Stomach (tissue), 9 donors: ENCODE results near the gene KRTAP5-3. TPM values are rescaled to one million over a fixed set of nuclear protein-coding genes. Genes with fewer than 3 reads are reported as not detected.
A peak's percentile ranks its signal among the peaks of the same experiment; 100 is the strongest.

Source experiments
- DNase-seq, 2 donors: peaks; one replicate each; pipeline versions ENCODE4 v3.0.0 to v3.0.0-alpha.2; 2013 to 2019
- H3K27ac ChIP-seq, 5 donors: fragments of 200-600 bp in 4 of 5; sonication (generic) in 4 of 5; one replicate each; pipeline ENCODE4 v1.5.1; 2013 to 2019; ENCODE audit warnings: mild to moderate bottlenecking in 1 of 5, moderate library complexity in 1 of 5
- H3K27me3 ChIP-seq, 3 donors: fragments of 200-600 bp; sonication (generic); one replicate each; pipeline ENCODE4 v1.5.1; 2017 to 2019; ENCODE audit warnings: mixed run types in 1 of 3
- H3K36me3 ChIP-seq, 4 donors: fragments of 200-600 bp; sonication (generic); 1 replicate in 3 of 4; 2 replicates in 1 of 4; pipeline ENCODE4 v1.5.1; 2016 to 2019
- H3K4me1 ChIP-seq, 4 donors: fragments of 200-600 bp; sonication (generic); one replicate each; pipeline ENCODE4 v1.5.1; 2016 to 2019
- H3K4me3 ChIP-seq, 4 donors: fragments of 200-600 bp; sonication (generic) in 3 of 4; one replicate each; pipeline ENCODE4 v1.5.1; 2016 to 2019; ENCODE audit warnings: mild to moderate bottlenecking in 1 of 4
- H3K9me3 ChIP-seq, 4 donors: fragments of 200-600 bp; sonication (generic); one replicate each; pipeline ENCODE4 v1.5.1; 2016 to 2019
- CTCF ChIP-seq, 7 experiments: fragments of 450-650 bp in 4 of 7; fragments of 200-600 bp in 3 of 7; sonication (generic) in 3 of 7; IDR thresholded peaks; one replicate each; pipeline ENCODE4 v1.5.1; 2016 to 2019; ENCODE audit warnings: antibody characterized with exemption in 7 of 7, control low read depth in 2 of 7, mild to moderate bottlenecking in 1 of 7
- EP300 ChIP-seq: sonication (generic); formaldehyde crosslinking; IDR thresholded peaks from one replicate; pipeline ENCODE4 v1.6.1; 2017; ENCODE audit warnings: antibody characterized with exemption
- POLR2A ChIP-seq, 4 donors: fragments of 450-650 bp; IDR thresholded peaks; one replicate each; pipeline ENCODE4 v1.6.1; 2016; ENCODE audit warnings: antibody characterized with exemption in 4 of 4, control low read depth in 2 of 4, mild to moderate bottlenecking in 1 of 4, moderate library complexity in 1 of 4
- POLR2AphosphoS5 ChIP-seq, 3 donors: sonication (generic); formaldehyde crosslinking; IDR thresholded peaks; one replicate each; pipeline ENCODE4 v1.6.1; 2016; ENCODE audit warnings: antibody characterized with exemption in 3 of 3
- WGBS, 5 donors: extraction: QIAGEN DNeasy Blood & Tissue Kit in 3 of 5; methylation state at CpG; one replicate each; pipeline versions ENCODE4 v1.1.5 to v1.1.7; 2013 to 2018; 5-methylcytosine and 5-hydroxymethylcytosine counted together
- intact Hi-C: fragments of 100-400 bp; cut with DNase I; formaldehyde crosslinking; loops from one replicate; pipeline ENCODE4 v1.15.1; 2023; ENCODE audit warnings: low total_unique reads
- polyA plus RNA-seq, 3 donors: library from polyadenylated mRNA; stranded (reverse); fragments of 200-250 nt; gene quantifications; one replicate each; pipeline ENCODE4 v1.2.3, GENCODE V29; 2013
- total RNA-seq, 5 donors: library from RNA; depleted of rRNA; stranded (reverse); fragments of >200 nt; gene quantifications; one replicate each; pipeline versions ENCODE4 v1.1.0 to v1.2.3, GENCODE V29; 2014 to 2016
- donor health status: healthy with polysubstance abuse.
- donor health status: Bipolar disorder and iron deficiency.
- donor health status: healthy.

The KRTAP5-3 gene
- total and polyA plus RNA-seq, 8 donors, result not detected

- peaks cover 30 to 64% (median 44%) of the 10 kb centered on the region in 4 donors for H3K4me1 ChIP-seq
- WGBS, 5 donors, result 30 to 40% (median 32%) methylated on average over 22 to 29 of the region's 29 CpGs
- peak overlapping the region; percentile 87 to 94 (median 89) for H3K27ac ChIP-seq
- intact Hi-C loops, result no loop called here
- peaks cover under 1 to 39% (median 17%) of the 10 kb centered on the region in 4 donors for H3K36me3 ChIP-seq
- H3K4me3 ChIP-seq, result peak overlapping the region in 1 of 4 donors; percentile 5
- H3K27me3 ChIP-seq, result peaks cover 0 to 28% (median 0%) of the 10 kb centered on the region in 3 donors
- DNase-seq, result peak; percentile 52 to 82
- no peaks in the 10 kb centered on the region for H3K9me3 ChIP-seq
- TF ChIP-seq POLR2AphosphoS5 (IDR thresholded peaks at IDR 0.05), result peak in 1 of 3 donors; percentile 8
- TF ChIP-seq CTCF (IDR thresholded peaks at IDR 0.05), result no peak
- TF ChIP-seq POLR2A (IDR thresholded peaks at IDR 0.05), result no peak
- TF ChIP-seq EP300, result no peak
Measured at GRCh38 chr11:1557904-1558774, 50.1 kb downstream of the KRTAP5-3 start.

Other genes with a start within 250 kb of the KRTAP5-3 start
- gene BRSK2, start 218.5 kb downstream of the KRTAP5-3 start, total RNA-seq, result 1 to 10 TPM in 2 of 5 donors, not detected in 3; 1.8 TPM
- gene BRSK2, start 218.5 kb downstream of the KRTAP5-3 start, polyA plus RNA-seq, result 1 to 10 TPM; 1.8 to 6.9 (median 3.2) TPM
- 10 to 100 TPM; 11.3 to 40.6 (median 18.1) TPM for gene MOB2, start 121.7 kb downstream of the KRTAP5-3 start, total RNA-seq
- 10 to 100 TPM; 27.9 to 46.3 (median 37.3) TPM for gene MOB2, start 121.7 kb downstream of the KRTAP5-3 start, polyA plus RNA-seq
- 10 to 100 TPM in 1 of 5 donors, 1 to 10 TPM in 3, under 1 TPM in 1; 0.58 to 31.6 (median 1.5) TPM for gene DUSP8, start 36.2 kb downstream of the KRTAP5-3 start, total RNA-seq
- 1 to 10 TPM; 2.4 to 2.9 (median 2.8) TPM for gene DUSP8, start 36.2 kb downstream of the KRTAP5-3 start, polyA plus RNA-seq
- gene KRTAP5-1, start 23.2 kb downstream of the KRTAP5-3 start, total RNA-seq, result not detected
- under 1 TPM in 1 of 3 donors, not detected in 2; 0.50 TPM for gene KRTAP5-1, start 23.2 kb downstream of the KRTAP5-3 start, polyA plus RNA-seq
- gene KRTAP5-2, start 10.2 kb downstream of the KRTAP5-3 start, total RNA-seq, result not detected
- gene KRTAP5-2, start 10.2 kb downstream of the KRTAP5-3 start, polyA plus RNA-seq, result not detected
- gene KRTAP5-4, start 13.7 kb upstream of the KRTAP5-3 start, total RNA-seq, result not detected
- not detected for gene KRTAP5-4, start 13.7 kb upstream of the KRTAP5-3 start, polyA plus RNA-seq
- gene KRTAP5-5, start 21.3 kb upstream of the KRTAP5-3 start, total RNA-seq, result not detected
- not detected for gene KRTAP5-5, start 21.3 kb upstream of the KRTAP5-3 start, polyA plus RNA-seq
- not detected for gene KRTAP5-6, start 88.7 kb upstream of the KRTAP5-3 start, total RNA-seq
- gene KRTAP5-6, start 88.7 kb upstream of the KRTAP5-3 start, polyA plus RNA-seq, result not detected
- gene IFITM10, start 142.1 kb upstream of the KRTAP5-3 start, total RNA-seq, result under 1 TPM in 1 of 5 donors, not detected in 4; 0.72 TPM
- 1 to 10 TPM in 1 of 3 donors, under 1 TPM in 2; 0.19 to 1.1 (median 0.95) TPM for gene IFITM10, start 142.1 kb upstream of the KRTAP5-3 start, polyA plus RNA-seq
- gene CTSD, start 155.5 kb upstream of the KRTAP5-3 start, total RNA-seq, result 100 to 1,000 TPM; 115 to 590 (median 210) TPM
- 100 to 1,000 TPM; 173 to 538 (median 529) TPM for gene CTSD, start 155.5 kb upstream of the KRTAP5-3 start, polyA plus RNA-seq
- gene SYT8, start 226.5 kb upstream of the KRTAP5-3 start, total RNA-seq, result 10 to 100 TPM in 1 of 5 donors, 1 to 10 TPM in 1, under 1 TPM in 3; 0.72 to 13.4 (median 0.92) TPM
- 10 to 100 TPM in 1 of 3 donors, 1 to 10 TPM in 2; 1.7 to 77.3 (median 3.7) TPM for gene SYT8, start 226.5 kb upstream of the KRTAP5-3 start, polyA plus RNA-seq
- gene TNNI2, start 230.5 kb upstream of the KRTAP5-3 start, total RNA-seq, result 1 to 10 TPM in 1 of 5 donors, not detected in 4; 7.2 TPM
- gene TNNI2, start 230.5 kb upstream of the KRTAP5-3 start, polyA plus RNA-seq, result 10 to 100 TPM in 2 of 3 donors, under 1 TPM in 1; 0.93 to 23.4 (median 17.0) TPM
- gene LSP1, start 244.6 kb upstream of the KRTAP5-3 start, total RNA-seq, result 10 to 100 TPM in 4 of 5 donors, 1 to 10 TPM in 1; 9.8 to 78.8 (median 46.8) TPM
- 100 to 1,000 TPM in 2 of 3 donors, 10 to 100 TPM in 1; 29.0 to 239 (median 155) TPM for gene LSP1, start 244.6 kb upstream of the KRTAP5-3 start, polyA plus RNA-seq